H1 (cell line): Measurements from ENCODE around the gene UBE2Q2. TPM values are rescaled to one million over a fixed set of nuclear protein-coding genes. Genes with fewer than 3 reads are reported as not detected.

Source experiments
- CTCF ChIA-PET: fragments of 300-600 bp; sonication (Branson Sonifier 250); formaldehyde crosslinking; loops from one replicate; lab custom pipeline; 2021; ENCODE audit not compliant: partially characterized antibody; lab: Charles Lee
- POLR2A ChIA-PET: fragments of 300-600 bp; sonication (Branson Sonifier 250); formaldehyde crosslinking; loops from one replicate; lab custom pipeline; 2021; ENCODE audit warnings: inconsistent platforms; ENCODE audit not compliant: partially characterized antibody; lab: Charles Lee
- DNase-seq, 2 experiments: peaks; one replicate each; pipeline versions ENCODE4 v3.0.0 to v3.0.0-alpha.2; 2010 to 2022; ENCODE audit warnings: low spot score in 2 of 2, low read depth in 1 of 2, mixed read lengths in 1 of 2
- FAIRE-seq: peaks from 2 replicates; lab custom pipeline; 2011; peaks lifted over from hg19 to GRCh38; lab: Jason Lieb, UNC
- H2AFZ ChIP-seq: 2 replicates; pipeline ENCODE4 v1.8.1; 2012; ENCODE audit warnings: low read length, inconsistent platforms
- H2AK5ac ChIP-seq: 2 replicates; pipeline ENCODE4 v1.6.1; 2013; ENCODE audit warnings: low read depth, low read length
- H2BK120ac ChIP-seq: replicated peaks from 2 replicates; pipeline ENCODE3; 2013; ENCODE audit warnings: low read depth, low read length, inconsistent platforms
- H2BK12ac ChIP-seq: 2 replicates; pipeline ENCODE4 v1.6.1; 2013; ENCODE audit warnings: low read depth, low read length
- H2BK15ac ChIP-seq: 2 replicates; pipeline ENCODE4 v1.6.1; 2013; ENCODE audit warnings: low read length
- H2BK20ac ChIP-seq: 2 replicates; pipeline ENCODE4 v1.6.1; 2013; ENCODE audit warnings: low read length
- H2BK5ac ChIP-seq: 2 replicates; pipeline ENCODE4 v1.6.1; 2013; ENCODE audit warnings: low read depth, low read length
- H3K14ac ChIP-seq: 2 replicates; pipeline ENCODE4 v1.6.1; 2013; ENCODE audit warnings: inconsistent platforms; ENCODE audit not compliant: insufficient read length
- H3K18ac ChIP-seq: 2 replicates; pipeline ENCODE4 v1.6.1; 2013; ENCODE audit warnings: low read length; ENCODE audit errors: extremely low read depth
- H3K23ac ChIP-seq: 2 replicates; pipeline ENCODE4 v1.6.1; 2013; ENCODE audit warnings: inconsistent platforms; ENCODE audit not compliant: insufficient read length
- H3K23me2 ChIP-seq: 2 replicates; pipeline ENCODE4 v1.6.1; 2013; ENCODE audit warnings: low read depth, low read length
- H3K27ac ChIP-seq: 2 replicates; pipeline ENCODE4 v1.6.1; 2011; ENCODE audit warnings: low read depth, low read length, inconsistent platforms
- H3K27me3 ChIP-seq, 4 experiments: replicated peaks in 1 of 4; 1 replicate in 1 of 4; 2 replicates in 3 of 4; pipeline versions ENCODE4 v1.6.1 to v1.8.1; 2011 to 2013; ENCODE audit warnings: low read length in 3 of 4, mild to moderate bottlenecking in 3 of 4, inconsistent platforms in 2 of 4, mixed read lengths in 2 of 4, moderate library complexity in 1 of 4; ENCODE audit not compliant: control insufficient read depth in 3 of 4, insufficient read depth in 3 of 4; ENCODE audit errors: extremely low read depth in 1 of 4
- H3K36me3 ChIP-seq, 4 experiments: 2 replicates each; pipeline versions ENCODE4 v1.6.1 to v1.8.1; 2011 to 2013; ENCODE audit warnings: mild to moderate bottlenecking in 4 of 4, low read length in 3 of 4, moderate library complexity in 2 of 4, control low read depth in 1 of 4, inconsistent platforms in 1 of 4; ENCODE audit not compliant: insufficient read depth in 4 of 4, control insufficient read depth in 2 of 4
- H3K4ac ChIP-seq: replicated peaks from 2 replicates; pipeline ENCODE3; 2013; ENCODE audit warnings: low read length, low read depth, mixed read lengths, inconsistent platforms; ENCODE audit not compliant: insufficient read length
- H3K4me1 ChIP-seq, 4 experiments: replicated peaks in 1 of 4; 1 replicate in 1 of 4; 2 replicates in 3 of 4; pipeline versions ENCODE4 v1.6.1 to v1.8.1; 2011 to 2013; ENCODE audit warnings: low read length in 3 of 4, inconsistent platforms in 2 of 4, mixed read lengths in 1 of 4; ENCODE audit not compliant: insufficient read depth in 4 of 4, control insufficient read depth in 3 of 4
- H3K4me2 ChIP-seq, 2 experiments: 2 replicates each; pipeline versions ENCODE4 v1.6.1 to v1.8.1; 2011 to 2013; ENCODE audit warnings: low read depth in 2 of 2, low read length in 2 of 2, control low read depth in 1 of 2, inconsistent platforms in 1 of 2, mild to moderate bottlenecking in 1 of 2; ENCODE audit not compliant: insufficient read depth in 1 of 2
- H3K4me3 ChIP-seq, 4 experiments: fragments of 200-600, 300-600 bp in 1 of 4; sonication (generic), shearing (Covaris generic), sonication (Bioruptor Twin) in 1 of 4; 2 replicates each; pipeline versions ENCODE4 v1.5.1 to v1.8.1; 2011 to 2016; ENCODE audit warnings: low read length in 4 of 4, low read depth in 3 of 4, control low read depth in 2 of 4, inconsistent platforms in 2 of 4, mild to moderate bottlenecking in 2 of 4, mixed read lengths in 1 of 4, moderate library complexity in 1 of 4; ENCODE audit not compliant: insufficient read depth in 2 of 4; ENCODE audit errors: extremely low read depth in 1 of 4
- H3K56ac ChIP-seq: replicated peaks from 2 replicates; pipeline ENCODE3; 2013; ENCODE audit warnings: low read depth, mild to moderate bottlenecking, mixed read lengths, low read length, inconsistent platforms; ENCODE audit not compliant: insufficient read length
- H3K79me1 ChIP-seq: 2 replicates; pipeline ENCODE4 v1.6.1; 2013; ENCODE audit warnings: low read depth, low read length, control low read depth
- H3K79me2 ChIP-seq, 2 experiments: 2 replicates each; pipeline versions ENCODE4 v1.6.1 to v1.8.1; 2012 to 2013; ENCODE audit warnings: low read length in 2 of 2, mild to moderate bottlenecking in 2 of 2, inconsistent platforms in 1 of 2; ENCODE audit not compliant: insufficient read depth in 2 of 2, control insufficient read depth in 1 of 2
- H3K9ac ChIP-seq, 4 experiments: replicated peaks in 1 of 4; 1 replicate in 1 of 4; 2 replicates in 3 of 4; pipeline versions ENCODE4 v1.6.1 to v1.8.1; 2011 to 2013; ENCODE audit warnings: low read depth in 3 of 4, low read length in 3 of 4, control low read depth in 2 of 4, mild to moderate bottlenecking in 2 of 4, moderate library complexity in 2 of 4, inconsistent platforms in 1 of 4; ENCODE audit errors: extremely low read depth in 1 of 4
- H3K9me3 ChIP-seq, 2 experiments: 2 replicates each; pipeline versions ENCODE4 v1.6.1 to v1.8.1; 2012 to 2013; ENCODE audit warnings: mild to moderate bottlenecking in 2 of 2, moderate library complexity in 2 of 2, control low read depth in 1 of 2, inconsistent platforms in 1 of 2, low read depth in 1 of 2, low read length in 1 of 2, mixed read lengths in 1 of 2; ENCODE audit not compliant: insufficient read depth in 2 of 2
- H4K20me1 ChIP-seq, 2 experiments: replicated peaks in 1 of 2; 2 replicates each; pipeline versions ENCODE3 to v1.8.1; 2011 to 2013; ENCODE audit warnings: inconsistent platforms in 2 of 2, low read length in 2 of 2, mild to moderate bottlenecking in 1 of 2; ENCODE audit not compliant: insufficient read depth in 2 of 2, control insufficient read depth in 1 of 2
- H4K5ac ChIP-seq: 2 replicates; pipeline ENCODE4 v1.6.1; 2013; ENCODE audit warnings: low read length, low read depth, mixed read lengths, inconsistent platforms; ENCODE audit not compliant: insufficient read length
- H4K8ac ChIP-seq: 2 replicates; pipeline ENCODE4 v1.8.0; 2013; ENCODE audit warnings: mild to moderate bottlenecking, moderate library complexity, low read length, inconsistent platforms; ENCODE audit not compliant: insufficient read depth; ENCODE audit errors: extremely low read depth
- H4K91ac ChIP-seq: replicated peaks from 2 replicates; pipeline ENCODE3; 2013; ENCODE audit warnings: low read length, mixed read lengths, inconsistent platforms; ENCODE audit not compliant: insufficient read length
- BACH1 ChIP-seq: IDR thresholded peaks from 2 replicates; pipeline ENCODE4 v1.6.1; 2012; ENCODE audit warnings: low read length, improper control_type of control experiment
- CBX5 ChIP-seq: fragments of 300-800, 300-1000 bp; sonication (generic); IDR thresholded peaks from 2 replicates; pipeline ENCODE4 v1.7.1; 2016; ENCODE audit warnings: antibody characterized with exemption, low read length, low read depth
- CEBPB ChIP-seq: IDR thresholded peaks from 2 replicates; pipeline ENCODE4 v1.6.1; 2012; ENCODE audit warnings: low read depth, low read length
- CTBP2 ChIP-seq: IDR thresholded peaks from 2 replicates; pipeline ENCODE4 v1.7.0; 2011; ENCODE audit warnings: borderline replicate concordance, mild to moderate bottlenecking, moderate library complexity, mixed read lengths, low read length; ENCODE audit not compliant: insufficient read depth, insufficient read length
- EZH2 ChIP-seq: fragments of 200-600 bp; sonication (generic); IDR thresholded peaks from 2 replicates; pipeline ENCODE4 v1.7.1; 2012; ENCODE audit warnings: low read depth, mild to moderate bottlenecking, moderate library complexity, low read length, inconsistent platforms; ENCODE audit not compliant: severe bottlenecking
- KDM4A ChIP-seq: IDR thresholded peaks from one replicate; pipeline ENCODE4 v1.7.1; 2012; ENCODE audit warnings: low read depth, mild to moderate bottlenecking, moderate library complexity, low read length, inconsistent platforms; ENCODE audit not compliant: severe bottlenecking
- PHF8 ChIP-seq: fragments of 200-600 bp; sonication (generic); conservative IDR thresholded peaks from 2 replicates; pipeline ENCODE4 v1.7.1; 2012; ENCODE audit warnings: low read depth, mild to moderate bottlenecking, inconsistent platforms, low read length, moderate library complexity
- SIN3A ChIP-seq, 2 experiments: IDR thresholded peaks in 1 of 2; conservative IDR thresholded peaks in 1 of 2; 2 replicates each; pipeline ENCODE4 v1.6.1; 2011 to 2012; ENCODE audit warnings: low read length in 2 of 2, improper control_type of control experiment in 1 of 2, low read depth in 1 of 2, mild to moderate bottlenecking in 1 of 2
- SIRT6 ChIP-seq: IDR thresholded peaks from one replicate; pipeline ENCODE4 v1.7.1; 2012; ENCODE audit warnings: low read length, inconsistent platforms
- SIX5 ChIP-seq: IDR thresholded peaks from 2 replicates; pipeline ENCODE4 v1.6.1; 2011; ENCODE audit warnings: mild to moderate bottlenecking, low read depth, low read length
- TAF1 ChIP-seq: IDR thresholded peaks from 2 replicates; pipeline ENCODE4 v1.6.1; 2011; ENCODE audit warnings: mild to moderate bottlenecking, low read depth, low read length
- WGBS, 2 experiments: shearing (Covaris generic) in 1 of 2; methylation state at CpG; one replicate each; pipeline versions ENCODE4 v1.1.6 to v1.1.7; 2013 to 2015; ENCODE audit warnings: low lambda C conversion rate in 2 of 2, mixed read lengths in 2 of 2, inconsistent platforms in 1 of 2, low coverage in 1 of 2, missing lambda C conversion rate in 1 of 2; ENCODE audit not compliant: insufficient replicate concordance in 2 of 2, insufficient coverage in 1 of 2, insufficient read length in 1 of 2; ENCODE audit errors: extremely low coverage in 1 of 2, missing lambda C conversion rate in 1 of 2; 5-methylcytosine and 5-hydroxymethylcytosine counted together
- polyA plus RNA-seq, 7 experiments: library from polyadenylated mRNA; depleted of rRNA in 3 of 7; stranded (reverse) in 5 of 7; unstranded in 2 of 7; fragments of >200 nt in 5 of 7; fragments of 200-250 nt in 2 of 7; gene quantifications; 1 replicate in 5 of 7; 2 replicates in 1 of 7; 4 replicates in 1 of 7; pipeline versions ENCODE4 v1.2.1 to v1.2.3, GENCODE V29; 2011 to 2013; ENCODE audit warnings: missing spikeins in 2 of 7, mixed read lengths in 2 of 7
- total RNA-seq: library from RNA; stranded (reverse); fragmentation: NEBNext Ultra II Directional; extraction: Animal tissue kit (Norgen Biotek cat#: 25700); gene quantifications from 2 replicates; pipeline ENCODE4 v1.2.1, GENCODE V29; 2021
- TF ChIP-seq, protein P1 (sequence below): IDR thresholded peaks from 2 replicates; pipeline ENCODE4 v1.6.1; 2011; ENCODE audit warnings: low read depth, mild to moderate bottlenecking, low read length; ENCODE audit not compliant: insufficient read depth
- TF ChIP-seq, protein P2 (sequence below): IDR thresholded peaks from 2 replicates; pipeline ENCODE4 v1.6.1; 2012; ENCODE audit warnings: inconsistent platforms

The UBE2Q2 gene
- total and polyA plus RNA-seq, 2 of the 8 experiments (the other 6 are each of a cell fraction or from before 2014, with no cell fraction given), result 10.1 to 22.7 TPM

DNA sequence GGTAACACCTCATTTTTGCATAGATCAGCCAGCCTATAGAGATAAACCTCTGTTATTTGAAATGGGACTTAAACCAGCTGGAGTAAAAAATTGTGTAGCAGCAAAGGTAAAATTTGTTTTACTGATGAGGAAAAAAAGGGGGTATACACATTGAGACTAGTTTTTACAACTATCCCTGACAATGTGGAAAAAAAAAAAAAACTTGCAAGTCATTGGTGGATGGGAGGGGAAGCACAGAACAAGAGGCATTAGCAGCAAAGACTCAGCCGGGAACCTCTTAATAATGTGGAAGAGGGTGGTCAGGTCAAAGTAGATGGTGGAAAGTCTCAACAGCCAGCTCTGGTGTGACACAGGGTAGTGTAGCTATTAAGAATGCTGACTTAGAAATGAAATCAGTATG lies 74.9 kb downstream of the UBE2Q2 start:
- H2BK20ac ChIP-seq, result no peak overlapping the region
- DNase-seq (no peak), FAIRE-seq (no peak)
- no peaks in the 10 kb centered on the region for H3K4me1 ChIP-seq
- no peaks in the 10 kb centered on the region for H3K27me3 ChIP-seq
- no peak overlapping the region for H2BK15ac ChIP-seq
- no peak overlapping the region for H4K8ac ChIP-seq
- no peak overlapping the region for H3K4me2 ChIP-seq
- H3K36me3 ChIP-seq, result peaks cover 4 to 52% (median 34%) of the 10 kb centered on the region in 4 experiments; a peak in 7 of 8 replicates
- peaks cover 7 to 41% of the 10 kb centered on the region in 2 experiments; a peak in 3 of 4 replicates for H3K79me2 ChIP-seq
- H2BK5ac ChIP-seq, result no peak overlapping the region
- no peak overlapping the region for H4K91ac ChIP-seq
- no peaks in the 10 kb centered on the region for H3K23me2 ChIP-seq
- peaks cover 3% of the 10 kb centered on the region; the same call in 1 of the 2 replicates for H3K79me1 ChIP-seq
- no peak overlapping the region for H4K5ac ChIP-seq
- H3K4ac ChIP-seq, result no peak overlapping the region
- H2AFZ ChIP-seq, result no peak overlapping the region
- H4K20me1 ChIP-seq, result peaks cover 6 to 10% of the 10 kb centered on the region in 2 experiments
- WGBS, 2 experiments, result 93% methylated on average over 1 of the region's 1 CpG; no CpG with 5 or more reads in 1 of the 2 experiments
- no peak overlapping the region for H3K9ac ChIP-seq
- H3K18ac ChIP-seq, result no peak overlapping the region
- H2BK12ac ChIP-seq, result no peak overlapping the region
- no peak overlapping the region for H2BK120ac ChIP-seq
- H3K9me3 ChIP-seq, result no peaks in the 10 kb centered on the region
- no peak overlapping the region for H3K14ac ChIP-seq
- ChIA-PET POLR2A (no interaction called here), CTCF (interaction anchor here (0.8 to 1.3 kb wide), 3 partner anchors 11 to 108 kb away, joined by 3 to 10 read pairs (median 3); no protein-coding TSS in a partner anchor)
- H3K23ac ChIP-seq, result no peak overlapping the region
- H3K56ac ChIP-seq, result no peak overlapping the region
- H3K27ac ChIP-seq, result no peak overlapping the region
- H3K4me3 ChIP-seq, result no peak overlapping the region
- no peak overlapping the region for H2AK5ac ChIP-seq
- TF ChIP-seq SIRT6 (no peak), BACH1 (no peak), CEBPB (no peak), TAF1 (no peak), KDM4A (no peak), CBX5 (no peak), PHF8 (no peak), CTBP2 (no peak), SIN3A (conservative IDR thresholded peaks at IDR 0.05 in 1 of 2, IDR thresholded peaks at IDR 0.05 in 1 of 2; ENCODE audit: low read depth in 1 of 2, low read length in 2 of 2) (no peak), SIX5 (no peak), EZH2 (no peak)
- TF ChIP-seq, protein P1, sequence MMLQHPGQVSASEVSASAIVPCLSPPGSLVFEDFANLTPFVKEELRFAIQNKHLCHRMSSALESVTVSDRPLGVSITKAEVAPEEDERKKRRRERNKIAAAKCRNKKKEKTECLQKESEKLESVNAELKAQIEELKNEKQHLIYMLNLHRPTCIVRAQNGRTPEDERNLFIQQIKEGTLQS, result no peak
- TF ChIP-seq, protein P2, sequence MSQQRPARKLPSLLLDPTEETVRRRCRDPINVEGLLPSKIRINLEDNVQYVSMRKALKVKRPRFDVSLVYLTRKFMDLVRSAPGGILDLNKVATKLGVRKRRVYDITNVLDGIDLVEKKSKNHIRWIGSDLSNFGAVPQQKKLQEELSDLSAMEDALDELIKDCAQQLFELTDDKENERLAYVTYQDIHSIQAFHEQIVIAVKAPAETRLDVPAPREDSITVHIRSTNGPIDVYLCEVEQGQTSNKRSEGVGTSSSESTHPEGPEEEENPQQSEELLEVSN, result no peak
